OCI-LY7 (cell line): Measurements from ENCODE around the gene CDK12. TPM values are rescaled to one million over a fixed set of nuclear protein-coding genes. Genes with fewer than 3 reads are reported as not detected.

Experiments
- BruUV-seq: library from RNA; stranded (reverse); fragments of 400-500 nt; replicated peaks from 2 replicates; lab custom pipeline; 2021; lab: Mats Ljungman, UMichigan
- CTCF ChIA-PET: fragments of 300-600 bp; sonication (Branson Sonifier 250); formaldehyde crosslinking; loops from one replicate; lab custom pipeline; 2022; ENCODE audit warnings: antibody characterized with exemption; ENCODE audit not compliant: unreplicated experiment; lab: Charles Lee
- POLR2A ChIA-PET: fragments of 300-600 bp; sonication (Branson Sonifier 250); formaldehyde crosslinking; loops from one replicate; lab custom pipeline; 2022; ENCODE audit warnings: antibody characterized with exemption; lab: Charles Lee
- DNase-seq: peaks from one replicate; pipeline ENCODE4 v3.0.0-alpha.2; 2015; ENCODE audit warnings: low spot score
- H2AFZ ChIP-seq: fragments of 200-600 bp; sonication (generic), shearing (Covaris generic); 2 replicates; pipeline ENCODE4 v1.6.1; 2014; ENCODE audit warnings: mild to moderate bottlenecking, antibody characterized with exemption, low read length, moderate library complexity
- H3K27ac ChIP-seq: fragments of 200-600 bp; sonication (generic); 2 replicates; pipeline ENCODE4 v1.5.1; 2014; ENCODE audit warnings: mixed run types, low read depth, mild to moderate bottlenecking, moderate library complexity, low read length, inconsistent platforms; ENCODE audit not compliant: poor library complexity, severe bottlenecking
- H3K36me3 ChIP-seq: fragments of 200-600 bp; sonication (generic); 2 replicates; pipeline ENCODE4 v1.6.1; 2014; ENCODE audit warnings: mild to moderate bottlenecking, antibody characterized with exemption, low read length, moderate library complexity, mixed read lengths; ENCODE audit not compliant: insufficient read depth
- H3K4me1 ChIP-seq: fragments of 200-600 bp; sonication (generic); 2 replicates; pipeline ENCODE4 v1.5.1; 2014; ENCODE audit warnings: mild to moderate bottlenecking, low read length; ENCODE audit not compliant: insufficient read depth, poor library complexity, severe bottlenecking
- H3K4me2 ChIP-seq: fragments of 200-600 bp; sonication (generic); 2 replicates; pipeline ENCODE4 v1.6.1; 2014; ENCODE audit warnings: mild to moderate bottlenecking, low read length
- H3K4me3 ChIP-seq: fragments of 200-600 bp; sonication (generic); 2 replicates; pipeline ENCODE4 v1.5.1; 2014; ENCODE audit warnings: mild to moderate bottlenecking, low read depth, low read length; ENCODE audit not compliant: poor library complexity, severe bottlenecking
- H3K79me2 ChIP-seq: fragments of 200-600 bp; sonication (generic); 2 replicates; pipeline ENCODE4 v1.6.1; 2016; ENCODE audit warnings: low read depth, mild to moderate bottlenecking, low read length, moderate library complexity, mixed read lengths; ENCODE audit not compliant: insufficient read depth
- H3K9me2 ChIP-seq: fragments of 200-600 bp; sonication (generic); 2 replicates; pipeline ENCODE4 v1.6.1; 2016; ENCODE audit warnings: mild to moderate bottlenecking, low read length, mixed read lengths; ENCODE audit not compliant: insufficient read depth
- H3K9me3 ChIP-seq: fragments of 200-600 bp; sonication (generic); 2 replicates; pipeline ENCODE4 v1.6.1; 2014; ENCODE audit warnings: mild to moderate bottlenecking, mixed run types, low read length, mixed read lengths
- H4K20me1 ChIP-seq: fragments of 200-600 bp; sonication (generic); 2 replicates; pipeline ENCODE4 v1.6.1; 2014; ENCODE audit warnings: mild to moderate bottlenecking, antibody characterized with exemption, low read length, moderate library complexity, mixed read lengths; ENCODE audit not compliant: insufficient read depth
- EZH2phosphoT487 ChIP-seq: fragments of 200-600 bp; sonication (generic); IDR thresholded peaks from 2 replicates; pipeline ENCODE4 v1.6.1; 2018; ENCODE audit warnings: low read depth, borderline replicate concordance, mild to moderate bottlenecking, mixed run types, antibody characterized with exemption, low read length, moderate library complexity, mixed read lengths
- intact Hi-C: fragments of 100-400 bp; cut with micrococcal nuclease; formaldehyde crosslinking; loops from one replicate; pipeline ENCODE4 v1.10.0; 2022; ENCODE audit not compliant: unreplicated experiment
- total RNA-seq, 2 experiments: library from RNA; depleted of rRNA in 1 of 2; stranded (reverse); fragments of >200 nt in 1 of 2; shearing (Covaris generic) in 1 of 2; gene quantifications; 2 replicates each; pipeline ENCODE4 v1.2.3, GENCODE V29; 2014 to 2022
- TF ChIP-seq, protein P1 (sequence below): fragments of 200-600 bp; sonication (generic); conservative IDR thresholded peaks from 2 replicates; pipeline ENCODE4 v1.5.1; 2014; ENCODE audit warnings: mild to moderate bottlenecking, antibody characterized with exemption, low read length, moderate library complexity, mixed read lengths

Gene CDK12
- total RNA-seq, 2 experiments from 2014 or later: 72.0 to 89.5 TPM

GRCh38 chr17:39508987-39509386 lies 47.7 kb downstream of the CDK12 start:
- TF ChIP-seq EZH2phosphoT487: no peak
- H3K27ac ChIP-seq: no peak overlapping the region
- no TSS peak for BruUV-seq
- H3K36me3 ChIP-seq: peaks cover 92% of the 10 kb centered on the region
- DNase-seq: no peak
- H3K9me3 ChIP-seq: no peaks in the 10 kb centered on the region
- H3K79me2 ChIP-seq: no peaks in the 10 kb centered on the region
- H3K4me1 ChIP-seq: no peaks in the 10 kb centered on the region
- POLR2A ChIA-PET: no interaction called here
- no peaks in the 10 kb centered on the region for H3K9me2 ChIP-seq
- CTCF ChIA-PET: no interaction called here
- intact Hi-C loops: no loop called here
- no peak overlapping the region for H2AFZ ChIP-seq
- no peak overlapping the region for H3K4me3 ChIP-seq
- H4K20me1 ChIP-seq: no peaks in the 10 kb centered on the region
- H3K4me2 ChIP-seq: no peak overlapping the region

- TF ChIP-seq, protein P1, sequence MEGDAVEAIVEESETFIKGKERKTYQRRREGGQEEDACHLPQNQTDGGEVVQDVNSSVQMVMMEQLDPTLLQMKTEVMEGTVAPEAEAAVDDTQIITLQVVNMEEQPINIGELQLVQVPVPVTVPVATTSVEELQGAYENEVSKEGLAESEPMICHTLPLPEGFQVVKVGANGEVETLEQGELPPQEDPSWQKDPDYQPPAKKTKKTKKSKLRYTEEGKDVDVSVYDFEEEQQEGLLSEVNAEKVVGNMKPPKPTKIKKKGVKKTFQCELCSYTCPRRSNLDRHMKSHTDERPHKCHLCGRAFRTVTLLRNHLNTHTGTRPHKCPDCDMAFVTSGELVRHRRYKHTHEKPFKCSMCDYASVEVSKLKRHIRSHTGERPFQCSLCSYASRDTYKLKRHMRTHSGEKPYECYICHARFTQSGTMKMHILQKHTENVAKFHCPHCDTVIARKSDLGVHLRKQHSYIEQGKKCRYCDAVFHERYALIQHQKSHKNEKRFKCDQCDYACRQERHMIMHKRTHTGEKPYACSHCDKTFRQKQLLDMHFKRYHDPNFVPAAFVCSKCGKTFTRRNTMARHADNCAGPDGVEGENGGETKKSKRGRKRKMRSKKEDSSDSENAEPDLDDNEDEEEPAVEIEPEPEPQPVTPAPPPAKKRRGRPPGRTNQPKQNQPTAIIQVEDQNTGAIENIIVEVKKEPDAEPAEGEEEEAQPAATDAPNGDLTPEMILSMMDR: no peak
- no peak for TF ChIP-seq EZH2phosphoT487
- CTCF ChIA-PET: no interaction called here
- H3K79me2 ChIP-seq: no peaks in the 10 kb centered on the region
- H3K9me3 ChIP-seq: no peaks in the 10 kb centered on the region
- no peaks in the 10 kb centered on the region for H3K9me2 ChIP-seq
- BruUV-seq: no TSS peak
- no peak for DNase-seq
- POLR2A ChIA-PET: no interaction called here
- no peak overlapping the region for H3K4me3 ChIP-seq
- no peaks in the 10 kb centered on the region for H3K4me1 ChIP-seq
- no peak overlapping the region for H2AFZ ChIP-seq
- H4K20me1 ChIP-seq: no peaks in the 10 kb centered on the region
- no peak overlapping the region for H3K4me2 ChIP-seq
- H3K36me3 ChIP-seq: peaks cover 95% of the 10 kb centered on the region
- intact Hi-C loops: no loop called here
- no peak overlapping the region for H3K27ac ChIP-seq
Observed at GRCh38 chr17:39513309-39513708, 52.0 kb downstream of the CDK12 start.

DNA sequence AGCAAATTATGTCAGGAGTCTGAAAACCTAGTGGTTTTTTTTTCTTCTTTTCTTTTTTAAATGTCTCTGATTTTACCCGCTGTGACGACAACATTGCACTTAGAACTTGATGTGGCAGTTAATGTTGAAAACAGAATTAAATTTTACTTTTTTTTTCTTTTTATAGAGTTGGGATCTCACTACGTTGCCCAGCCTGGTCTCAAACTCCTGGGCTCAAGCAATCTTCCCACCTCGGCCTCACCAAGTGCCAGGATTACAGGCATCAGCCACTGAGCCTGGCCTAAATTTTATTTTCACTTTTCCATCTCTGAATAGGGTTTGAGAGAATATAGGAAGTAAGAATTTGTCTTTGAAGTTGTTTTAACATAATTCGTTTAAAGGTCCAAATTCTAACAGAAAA lies 52.6 kb downstream of the CDK12 start:
- Histone ChIP-seq H3K27ac (no peak overlapping the region), H3K4me2 (no peak overlapping the region), H4K20me1 (no peaks in the 10 kb centered on the region), H3K4me3 (no peak overlapping the region), H2AFZ (no peak overlapping the region), H3K9me3 (no peaks in the 10 kb centered on the region), H3K79me2 (no peaks in the 10 kb centered on the region), H3K36me3 (peaks cover 95% of the 10 kb centered on the region), H3K9me2 (no peaks in the 10 kb centered on the region), H3K4me1 (no peaks in the 10 kb centered on the region)
- no TSS peak for BruUV-seq
- ChIA-PET POLR2A (no interaction called here), CTCF (no interaction called here)
- intact Hi-C loops: no loop called here
- no peak for DNase-seq
- TF ChIP-seq, protein P1: no peak
- no peak for TF ChIP-seq EZH2phosphoT487
